Cardiac muscle cell (in vitro differentiated cells and primary cell): ENCODE results near the gene PRRX2. TPM values are rescaled to one million over a fixed set of nuclear protein-coding genes. Genes with fewer than 3 reads are reported as not detected.
A peak's percentile ranks its signal among the peaks of the same experiment; 100 is the strongest.

Experiments used
- DNase-seq, 2 donors: peaks; one replicate each; pipeline versions ENCODE4 v3.0.0 to v3.0.0-alpha.2; 2010 to 2017; ENCODE audit warnings: low read depth in 1 of 2, low spot score in 1 of 2
- H3K27ac ChIP-seq: fragments of 200-600 bp; sonication (generic); 2 replicates; pipeline ENCODE4 v1.5.1; 2016
- H3K27me3 ChIP-seq: fragments of 200-600 bp; sonication (generic); 2 replicates; pipeline ENCODE4 v1.6.0; 2016; ENCODE audit warnings: control low read depth
- H3K36me3 ChIP-seq: fragments of 200-600 bp; sonication (generic); 2 replicates; pipeline ENCODE4 v1.5.1; 2016; ENCODE audit warnings: control low read depth
- H3K4me1 ChIP-seq: fragments of 200-600 bp; sonication (generic); 2 replicates; pipeline ENCODE4 v1.8.1; 2017; ENCODE audit warnings: low read depth, mild to moderate bottlenecking, mixed run types
- H3K4me3 ChIP-seq: fragments of 200-600 bp; sonication (generic); 2 replicates; pipeline ENCODE4 v1.5.1; 2016; ENCODE audit warnings: mild to moderate bottlenecking
- H3K9me3 ChIP-seq: fragments of 200-600 bp; sonication (generic); 2 replicates; pipeline ENCODE4 v1.5.1; 2017; ENCODE audit warnings: low read depth, mild to moderate bottlenecking, control low read depth
- polyA plus RNA-seq: library from polyadenylated mRNA; unstranded; fragments of >200 nt; fragmentation: Nextera tagmentation; extraction: Ambion mirVana; gene quantifications from 2 replicates; pipeline ENCODE4 v1.2.1, GENCODE V29; 2016
- total RNA-seq: library from RNA; depleted of rRNA; stranded (reverse); fragments of >200 nt; gene quantifications from 2 replicates; pipeline ENCODE4 v1.2.3, GENCODE V29; 2016
- TF ChIP-seq, protein P1 (sequence below): IDR thresholded peaks from 2 replicates; pipeline ENCODE4 v1.5.1; 2012; ENCODE audit warnings: low read depth, mild to moderate bottlenecking, low read length

The PRRX2 gene
- total and polyA plus RNA-seq, 2 experiments from 2014 or later = 3.0 to 10.2 TPM

DNA sequence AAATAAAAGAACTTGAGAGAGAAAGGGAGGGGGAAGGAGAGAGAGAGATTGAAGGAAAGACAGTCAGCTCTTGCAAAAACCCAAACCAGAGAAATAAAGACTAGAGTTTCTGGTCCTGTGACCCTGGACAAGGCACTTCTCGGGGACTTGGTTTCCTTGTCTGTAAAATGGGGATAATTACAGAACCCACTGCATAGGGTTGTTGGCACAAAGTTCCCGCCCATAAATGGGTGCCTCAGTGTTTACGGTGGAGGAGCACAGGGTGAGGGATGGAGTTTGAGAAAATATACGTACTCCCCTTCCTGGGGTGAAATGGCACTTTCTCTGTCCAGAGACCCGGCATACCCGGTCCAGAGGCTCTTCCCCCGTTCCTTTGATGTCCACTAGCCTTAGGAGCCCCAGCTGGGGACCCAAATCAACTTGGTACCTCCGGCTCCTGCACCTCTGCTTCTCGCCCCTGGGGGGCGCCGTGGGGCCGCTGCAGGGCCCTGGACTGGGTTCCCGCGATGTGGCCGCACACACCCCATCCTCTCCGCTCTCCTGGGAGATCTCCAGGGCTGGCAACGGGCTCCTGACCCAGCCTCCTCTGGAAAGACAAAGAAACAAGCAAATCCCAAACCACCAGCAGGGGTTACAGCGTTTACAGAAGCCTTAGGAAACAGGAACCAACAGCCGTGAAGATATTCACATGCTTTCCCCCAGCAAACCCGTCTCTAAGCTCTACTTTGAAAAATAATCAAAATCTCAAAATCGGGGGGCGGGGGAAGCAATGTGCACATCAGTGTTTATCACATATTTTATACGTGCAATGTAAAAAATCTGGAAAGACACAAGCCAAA, 61.1 kb downstream of the PRRX2 start:
- Histone ChIP-seq H3K4me3 (no peak overlapping the region), H3K27ac (no peak overlapping the region), H3K4me1 (no peaks in the 10 kb centered on the region), H3K9me3 (no peaks in the 10 kb centered on the region), H3K36me3 (no peaks in the 10 kb centered on the region), H3K27me3 (no peaks in the 10 kb centered on the region)
- peak; percentile 77 to 95 for DNase-seq
- TF ChIP-seq, protein P1, sequence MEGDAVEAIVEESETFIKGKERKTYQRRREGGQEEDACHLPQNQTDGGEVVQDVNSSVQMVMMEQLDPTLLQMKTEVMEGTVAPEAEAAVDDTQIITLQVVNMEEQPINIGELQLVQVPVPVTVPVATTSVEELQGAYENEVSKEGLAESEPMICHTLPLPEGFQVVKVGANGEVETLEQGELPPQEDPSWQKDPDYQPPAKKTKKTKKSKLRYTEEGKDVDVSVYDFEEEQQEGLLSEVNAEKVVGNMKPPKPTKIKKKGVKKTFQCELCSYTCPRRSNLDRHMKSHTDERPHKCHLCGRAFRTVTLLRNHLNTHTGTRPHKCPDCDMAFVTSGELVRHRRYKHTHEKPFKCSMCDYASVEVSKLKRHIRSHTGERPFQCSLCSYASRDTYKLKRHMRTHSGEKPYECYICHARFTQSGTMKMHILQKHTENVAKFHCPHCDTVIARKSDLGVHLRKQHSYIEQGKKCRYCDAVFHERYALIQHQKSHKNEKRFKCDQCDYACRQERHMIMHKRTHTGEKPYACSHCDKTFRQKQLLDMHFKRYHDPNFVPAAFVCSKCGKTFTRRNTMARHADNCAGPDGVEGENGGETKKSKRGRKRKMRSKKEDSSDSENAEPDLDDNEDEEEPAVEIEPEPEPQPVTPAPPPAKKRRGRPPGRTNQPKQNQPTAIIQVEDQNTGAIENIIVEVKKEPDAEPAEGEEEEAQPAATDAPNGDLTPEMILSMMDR = peak; percentile 98

DNA sequence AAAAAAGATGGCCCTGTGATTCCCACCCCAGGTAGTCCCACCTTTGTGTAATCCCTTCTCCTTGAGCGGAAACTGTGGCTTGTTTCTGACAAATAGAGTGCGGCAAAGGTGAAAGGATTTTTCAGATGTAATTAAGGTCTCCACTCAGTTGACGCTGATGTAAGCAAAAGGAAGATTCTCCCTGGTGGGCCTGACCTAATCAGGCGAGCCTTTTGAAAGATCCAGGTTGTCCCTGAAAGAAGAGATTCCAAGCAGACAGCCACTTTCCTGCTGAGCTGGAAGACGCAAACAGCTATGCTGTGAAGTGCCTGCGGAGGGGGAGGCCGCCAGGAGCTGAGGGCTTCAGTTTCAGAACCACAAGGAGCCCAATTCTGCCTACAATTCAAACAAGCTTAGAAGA, 63.3 kb downstream of the PRRX2 start:
- no peak for DNase-seq
- H3K4me3 ChIP-seq = no peak overlapping the region
- no peaks in the 10 kb centered on the region for H3K4me1 ChIP-seq
- TF ChIP-seq, protein P1 = no peak
- H3K27ac ChIP-seq = no peak overlapping the region
- no peaks in the 10 kb centered on the region for H3K27me3 ChIP-seq
- H3K9me3 ChIP-seq = no peaks in the 10 kb centered on the region
- no peaks in the 10 kb centered on the region for H3K36me3 ChIP-seq

DNA sequence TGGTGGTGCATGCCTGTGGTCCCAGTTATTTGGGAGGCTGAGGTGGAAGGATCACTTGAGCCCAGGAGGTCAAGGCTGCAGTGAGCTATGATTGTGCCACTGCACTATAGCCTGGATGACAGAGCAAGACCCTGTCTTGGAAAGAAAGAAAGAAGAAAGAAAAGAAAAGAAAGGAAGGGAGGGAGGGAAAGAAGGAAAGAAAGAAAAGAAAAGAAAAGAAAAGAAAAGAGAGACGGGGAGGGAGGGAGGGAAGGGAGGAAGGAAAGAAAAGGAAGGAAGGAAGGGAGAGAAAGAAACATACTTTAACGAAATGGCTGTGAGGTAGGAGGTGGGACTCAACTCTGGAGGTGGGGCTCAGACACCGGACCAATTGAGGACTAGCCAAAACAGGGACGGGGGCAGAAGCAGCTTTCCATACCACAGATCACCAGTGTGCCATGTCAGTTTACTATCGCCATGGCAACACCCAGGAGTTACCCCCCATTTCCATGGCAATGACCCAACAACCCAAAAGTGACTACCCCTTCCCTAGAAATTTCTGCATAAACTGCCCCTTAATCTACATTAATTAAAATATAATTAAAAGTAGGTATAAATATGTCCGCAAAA, 66.1 kb downstream of the PRRX2 start:
- H3K27ac ChIP-seq = no peak overlapping the region
- TF ChIP-seq, protein P1 = no peak
- no peaks in the 10 kb centered on the region for H3K9me3 ChIP-seq
- no peaks in the 10 kb centered on the region for H3K27me3 ChIP-seq
- no peaks in the 10 kb centered on the region for H3K36me3 ChIP-seq
- no peak overlapping the region for H3K4me3 ChIP-seq
- no peaks in the 10 kb centered on the region for H3K4me1 ChIP-seq
- DNase-seq = no peak

DNA sequence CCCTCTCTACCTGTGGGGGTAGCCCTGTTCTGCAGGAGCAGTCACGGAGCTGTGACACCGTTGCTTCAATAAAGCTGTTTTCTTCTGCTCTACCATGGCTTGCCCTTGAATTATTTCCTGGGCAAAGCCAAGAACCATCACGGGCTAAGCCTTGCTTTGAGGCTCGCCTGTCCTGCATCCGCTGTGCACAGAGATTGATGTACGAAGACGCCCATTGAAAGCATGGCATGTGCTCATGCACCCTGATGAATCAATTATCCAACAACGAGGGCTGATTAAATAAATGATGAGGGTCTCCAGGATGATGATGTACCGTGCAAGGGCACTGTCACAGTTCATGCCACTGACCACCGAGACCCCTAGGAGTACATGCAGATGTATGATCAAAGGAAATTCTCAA, 66.7 kb downstream of the PRRX2 start:
- TF ChIP-seq, protein P1 = no peak
- Histone ChIP-seq H3K4me1 (no peaks in the 10 kb centered on the region), H3K36me3 (no peaks in the 10 kb centered on the region), H3K27me3 (no peaks in the 10 kb centered on the region), H3K9me3 (no peaks in the 10 kb centered on the region), H3K27ac (no peak overlapping the region), H3K4me3 (no peak overlapping the region)
- no peak for DNase-seq

DNA sequence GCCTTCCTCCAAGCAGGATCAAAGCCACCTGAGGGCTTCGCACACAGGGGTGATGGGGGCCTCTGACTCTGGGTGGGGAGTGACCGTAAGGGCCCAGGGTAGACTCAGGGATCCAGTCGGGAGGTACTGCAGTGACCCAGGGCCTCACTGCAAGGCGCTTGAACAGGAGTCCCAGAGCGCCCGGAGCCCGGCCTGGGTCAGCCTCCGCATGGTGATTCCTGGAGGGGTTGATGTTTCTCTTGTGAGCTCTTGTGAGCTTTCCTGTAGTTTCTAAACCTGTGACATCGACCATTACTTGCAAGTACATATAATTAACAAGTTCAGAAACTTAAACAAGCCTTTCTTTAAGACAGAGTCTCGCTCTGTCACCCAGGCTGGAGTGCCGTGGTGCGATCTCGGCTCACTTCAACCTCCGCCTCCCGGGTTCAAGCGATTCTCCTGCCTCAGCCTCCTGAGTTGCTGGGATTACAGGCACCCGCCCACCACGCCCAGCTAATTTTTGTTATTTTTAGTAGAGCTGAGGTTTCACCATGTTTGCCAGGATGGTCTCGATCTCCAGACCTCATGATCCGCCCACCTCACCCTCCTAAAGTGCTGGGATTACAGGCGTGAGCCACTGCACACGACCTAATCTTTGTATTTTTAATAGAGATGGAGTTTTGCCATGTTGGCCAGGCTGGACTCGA, 67.6 kb downstream of the PRRX2 start:
- H3K4me3 ChIP-seq = no peak overlapping the region
- TF ChIP-seq, protein P1 = no peak
- H3K36me3 ChIP-seq = no peaks in the 10 kb centered on the region
- H3K9me3 ChIP-seq = no peaks in the 10 kb centered on the region
- H3K4me1 ChIP-seq = no peaks in the 10 kb centered on the region
- H3K27ac ChIP-seq = no peak overlapping the region
- H3K27me3 ChIP-seq = no peaks in the 10 kb centered on the region
- DNase-seq = no peak
